Esophagus squamous epithelium (tissue), 4 donors: ENCODE measurements around the gene SYT5.

Source experiments
- POLR2A ChIP-seq, 4 donors: fragments of 450-650 bp; IDR thresholded peaks; one replicate each; pipeline ENCODE4 v1.6.1; 2017; ENCODE audit warnings: antibody characterized with exemption in 4 of 4, mild to moderate bottlenecking in 4 of 4, moderate library complexity in 3 of 4
- TF ChIP-seq, protein P1 (sequence below), 6 experiments: fragments of 450-650 bp in 4 of 6; fragments of 200-600 bp in 2 of 6; sonication (generic) in 2 of 6; IDR thresholded peaks; one replicate each; pipeline ENCODE4 v1.5.1; 2016 to 2019; ENCODE audit warnings: antibody characterized with exemption in 6 of 6, mild to moderate bottlenecking in 4 of 6, moderate library complexity in 4 of 6

DNA sequence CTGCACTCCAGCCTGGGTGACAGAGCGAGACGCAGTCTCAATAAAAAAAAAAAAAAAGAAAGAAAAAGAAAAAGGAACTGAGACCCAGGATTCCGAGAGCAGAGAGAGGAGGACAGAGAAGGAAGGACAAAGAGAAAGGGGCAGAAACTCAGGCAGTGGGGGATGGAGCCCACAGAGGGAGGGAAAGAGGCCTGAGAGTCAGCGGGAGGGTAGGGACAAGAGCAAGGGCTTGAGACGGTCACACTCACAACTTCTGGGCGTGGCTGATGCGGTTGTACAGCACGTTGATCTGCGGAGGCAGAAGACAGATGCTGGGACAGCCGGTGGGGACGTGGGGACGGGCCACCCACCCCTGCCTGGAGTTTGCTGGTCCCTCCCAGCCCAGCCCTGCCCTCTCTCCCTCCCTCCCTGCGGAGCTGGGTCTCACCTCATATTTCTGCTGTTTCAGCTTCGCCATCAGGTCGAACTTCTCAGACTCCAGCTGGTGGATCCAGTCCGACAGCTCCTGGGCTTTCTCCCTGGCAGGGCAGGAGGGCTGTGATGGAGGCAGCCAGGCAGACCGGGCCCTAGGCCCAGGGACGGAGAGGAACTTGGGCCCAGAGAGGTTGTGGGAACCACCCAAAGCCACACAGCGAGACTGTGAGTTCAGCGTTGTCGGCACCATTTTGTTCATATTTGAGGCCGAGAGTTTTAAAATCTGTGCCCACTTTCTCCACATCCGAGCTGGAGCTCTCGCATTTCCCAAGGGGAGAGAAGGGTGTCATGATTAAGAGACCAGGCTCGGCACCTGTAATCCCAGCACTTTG lies 46.2 kb downstream of the SYT5 start:
- TF ChIP-seq, protein P1, sequence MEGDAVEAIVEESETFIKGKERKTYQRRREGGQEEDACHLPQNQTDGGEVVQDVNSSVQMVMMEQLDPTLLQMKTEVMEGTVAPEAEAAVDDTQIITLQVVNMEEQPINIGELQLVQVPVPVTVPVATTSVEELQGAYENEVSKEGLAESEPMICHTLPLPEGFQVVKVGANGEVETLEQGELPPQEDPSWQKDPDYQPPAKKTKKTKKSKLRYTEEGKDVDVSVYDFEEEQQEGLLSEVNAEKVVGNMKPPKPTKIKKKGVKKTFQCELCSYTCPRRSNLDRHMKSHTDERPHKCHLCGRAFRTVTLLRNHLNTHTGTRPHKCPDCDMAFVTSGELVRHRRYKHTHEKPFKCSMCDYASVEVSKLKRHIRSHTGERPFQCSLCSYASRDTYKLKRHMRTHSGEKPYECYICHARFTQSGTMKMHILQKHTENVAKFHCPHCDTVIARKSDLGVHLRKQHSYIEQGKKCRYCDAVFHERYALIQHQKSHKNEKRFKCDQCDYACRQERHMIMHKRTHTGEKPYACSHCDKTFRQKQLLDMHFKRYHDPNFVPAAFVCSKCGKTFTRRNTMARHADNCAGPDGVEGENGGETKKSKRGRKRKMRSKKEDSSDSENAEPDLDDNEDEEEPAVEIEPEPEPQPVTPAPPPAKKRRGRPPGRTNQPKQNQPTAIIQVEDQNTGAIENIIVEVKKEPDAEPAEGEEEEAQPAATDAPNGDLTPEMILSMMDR (IDR thresholded peaks at IDR 0.05): no peak
- no peak for TF ChIP-seq POLR2A (IDR thresholded peaks at IDR 0.05)
